ENCODE results near the gene MRI1. TPM values are rescaled to one million over a fixed set of nuclear protein-coding genes. Genes with fewer than 3 reads are reported as not detected.

The MRI1 gene
- total RNA-seq (ENCODE audit: unreplicated experiment) = 165 TPM
- long read RNA-seq, partial matches to known transcripts = 8 of 16 reads
- long read RNA-seq, other reads (novel, unspliced or antisense) = 7 of 16 reads

- H3K27me3 Mint-ChIP-seq (ENCODE audit: unreplicated experiment) = peaks cover 12% of the 10 kb centered on the region
- H3K4me1 Mint-ChIP-seq (ENCODE audit: unreplicated experiment) = peaks cover 16% of the 10 kb centered on the region
- TF ChIP-seq, protein P1, sequence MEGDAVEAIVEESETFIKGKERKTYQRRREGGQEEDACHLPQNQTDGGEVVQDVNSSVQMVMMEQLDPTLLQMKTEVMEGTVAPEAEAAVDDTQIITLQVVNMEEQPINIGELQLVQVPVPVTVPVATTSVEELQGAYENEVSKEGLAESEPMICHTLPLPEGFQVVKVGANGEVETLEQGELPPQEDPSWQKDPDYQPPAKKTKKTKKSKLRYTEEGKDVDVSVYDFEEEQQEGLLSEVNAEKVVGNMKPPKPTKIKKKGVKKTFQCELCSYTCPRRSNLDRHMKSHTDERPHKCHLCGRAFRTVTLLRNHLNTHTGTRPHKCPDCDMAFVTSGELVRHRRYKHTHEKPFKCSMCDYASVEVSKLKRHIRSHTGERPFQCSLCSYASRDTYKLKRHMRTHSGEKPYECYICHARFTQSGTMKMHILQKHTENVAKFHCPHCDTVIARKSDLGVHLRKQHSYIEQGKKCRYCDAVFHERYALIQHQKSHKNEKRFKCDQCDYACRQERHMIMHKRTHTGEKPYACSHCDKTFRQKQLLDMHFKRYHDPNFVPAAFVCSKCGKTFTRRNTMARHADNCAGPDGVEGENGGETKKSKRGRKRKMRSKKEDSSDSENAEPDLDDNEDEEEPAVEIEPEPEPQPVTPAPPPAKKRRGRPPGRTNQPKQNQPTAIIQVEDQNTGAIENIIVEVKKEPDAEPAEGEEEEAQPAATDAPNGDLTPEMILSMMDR (IDR thresholded peaks at IDR 0.05; ENCODE audit: unreplicated experiment) = no peak
- peaks cover 34% of the 10 kb centered on the region for H3K36me3 Mint-ChIP-seq (ENCODE audit: low read depth, unreplicated experiment)
- no peaks in the 10 kb centered on the region for H3K9me3 Mint-ChIP-seq (ENCODE audit: unreplicated experiment)
- H3K27ac Mint-ChIP-seq (ENCODE audit: unreplicated experiment) = peak within 1 kb of the TSS; percentile 30
- DNase-seq (ENCODE audit: low spot score) = peak; percentile 69
- H3K4me3 Mint-ChIP-seq (ENCODE audit: unreplicated experiment) = peak within 1 kb of the TSS; percentile 97
Observed at GRCh38 chr19:13764101-13764807, at the start of gene MRI1. MRI1 (plus strand) TSS chr19:13764522; CDS start chr19:13764589, 67 bp downstream.

DNA sequence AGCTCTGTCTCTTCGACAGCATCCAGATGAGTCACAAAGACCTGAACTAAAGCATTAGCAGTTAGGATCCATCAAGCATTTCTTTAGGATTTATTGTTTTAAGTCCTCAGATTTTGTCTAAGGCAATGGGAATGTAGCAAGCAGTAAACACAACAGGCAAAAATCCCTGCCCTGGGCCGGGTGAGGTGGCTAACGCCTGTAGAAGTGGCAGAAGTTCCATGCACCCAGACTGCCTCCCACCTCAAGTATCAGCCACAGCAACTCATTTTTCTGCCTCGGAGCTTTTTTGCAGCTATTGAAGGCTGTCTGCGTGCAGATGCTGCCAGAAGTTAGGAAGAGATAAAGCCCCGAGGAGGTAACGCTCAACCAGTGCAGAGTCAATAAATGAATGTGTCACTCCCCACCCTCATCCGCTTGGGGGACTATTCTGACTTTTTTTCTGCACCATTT lies 47.1 kb upstream of the MRI1 start:
- Mint-ChIP-seq H3K27me3 (ENCODE audit: unreplicated experiment) (peaks cover 2% of the 10 kb centered on the region), H3K4me1 (ENCODE audit: unreplicated experiment) (no peaks in the 10 kb centered on the region), H3K27ac (ENCODE audit: unreplicated experiment) (no peak overlapping the region), H3K9me3 (ENCODE audit: unreplicated experiment) (peaks cover 6% of the 10 kb centered on the region), H3K36me3 (ENCODE audit: low read depth, unreplicated experiment) (peaks cover 5% of the 10 kb centered on the region), H3K4me3 (ENCODE audit: unreplicated experiment) (no peak overlapping the region)
- TF ChIP-seq, protein P1 (IDR thresholded peaks at IDR 0.05; ENCODE audit: unreplicated experiment) = no peak
- no peak for DNase-seq (ENCODE audit: low spot score)

- Mint-ChIP-seq H3K27me3 (ENCODE audit: unreplicated experiment) (no peaks in the 10 kb centered on the region), H3K9me3 (ENCODE audit: unreplicated experiment) (peaks cover 6% of the 10 kb centered on the region), H3K27ac (ENCODE audit: unreplicated experiment) (no peak overlapping the region), H3K4me3 (ENCODE audit: unreplicated experiment) (no peak overlapping the region), H3K36me3 (ENCODE audit: low read depth, unreplicated experiment) (peaks cover 5% of the 10 kb centered on the region), H3K4me1 (ENCODE audit: unreplicated experiment) (no peaks in the 10 kb centered on the region)
- DNase-seq (ENCODE audit: low spot score) = no peak
- TF ChIP-seq, protein P1 (IDR thresholded peaks at IDR 0.05; ENCODE audit: unreplicated experiment) = no peak
Observed at GRCh38 chr19:13718733-13719132, 45.6 kb upstream of the MRI1 start.

DNA sequence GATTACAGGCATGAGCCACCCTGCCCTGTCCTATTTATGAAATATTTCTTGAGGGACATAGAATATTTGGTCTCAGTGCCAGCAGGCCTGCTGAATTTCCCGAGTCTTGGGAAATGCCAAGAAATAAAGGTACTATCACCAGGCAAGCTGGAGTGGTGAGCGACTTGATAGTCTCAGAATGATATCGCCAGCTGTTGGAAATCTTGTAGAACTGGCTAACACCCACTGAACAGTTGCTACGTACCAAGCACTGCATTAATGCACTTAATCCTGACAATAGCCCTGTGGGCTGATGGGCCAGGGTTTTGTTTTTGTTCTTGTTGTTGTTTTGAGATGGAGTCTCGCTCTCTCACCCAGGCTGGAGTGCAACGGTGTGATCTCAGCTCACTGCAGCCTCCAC lies 42.2 kb upstream of the MRI1 start:
- Mint-ChIP-seq H3K27ac (ENCODE audit: unreplicated experiment) (no peak overlapping the region), H3K36me3 (ENCODE audit: low read depth, unreplicated experiment) (peaks cover 2% of the 10 kb centered on the region), H3K27me3 (ENCODE audit: unreplicated experiment) (peaks cover 1% of the 10 kb centered on the region), H3K9me3 (ENCODE audit: unreplicated experiment) (no peaks in the 10 kb centered on the region), H3K4me1 (ENCODE audit: unreplicated experiment) (no peaks in the 10 kb centered on the region), H3K4me3 (ENCODE audit: unreplicated experiment) (no peak overlapping the region)
- TF ChIP-seq, protein P1 (IDR thresholded peaks at IDR 0.05; ENCODE audit: unreplicated experiment) = no peak
- DNase-seq (ENCODE audit: low spot score) = no peak

- TF ChIP-seq, protein P1 (IDR thresholded peaks at IDR 0.05; ENCODE audit: unreplicated experiment) = no peak
- no peak for DNase-seq (ENCODE audit: low spot score)
- no peak overlapping the region for H3K4me3 Mint-ChIP-seq (ENCODE audit: unreplicated experiment)
- H3K36me3 Mint-ChIP-seq (ENCODE audit: low read depth, unreplicated experiment) = no peaks in the 10 kb centered on the region
- no peaks in the 10 kb centered on the region for H3K4me1 Mint-ChIP-seq (ENCODE audit: unreplicated experiment)
- no peak overlapping the region for H3K27ac Mint-ChIP-seq (ENCODE audit: unreplicated experiment)
- H3K27me3 Mint-ChIP-seq (ENCODE audit: unreplicated experiment) = peaks cover 1% of the 10 kb centered on the region
- no peaks in the 10 kb centered on the region for H3K9me3 Mint-ChIP-seq (ENCODE audit: unreplicated experiment)
Observed at GRCh38 chr19:13723206-13723605, 41.1 kb upstream of the MRI1 start.

All from endothelial cell (in vitro differentiated cells).